Kidney tubule cell (primary cell): ENCODE measurements around the gene KANSL1.
A peak's percentile ranks its signal among the peaks of the same experiment; 100 is the strongest.
"Not testable (repeated sequence)": the region's sequence is repeated elsewhere in the genome, so short reads cannot be mapped to it uniquely, and the experiment has no call there.

ENCODE experiments used
- DNase-seq: peaks from one replicate; pipeline ENCODE4 v3.0.0-alpha.2; 2018; ENCODE audit warnings: low spot score

KANSL1 gene

GRCh38 chr17:46193151-46193625, at the start of gene KANSL1:
KANSL1 (minus strand) TSS chr17:46193429; CDS start chr17:46172143, 21,286 bp downstream.
- peak; percentile 97 for DNase-seq

GRCh38 chr17:46231359-46231758, 38.1 kb upstream of the KANSL1 start:
- DNase-seq, result not testable (repeated sequence)

GRCh38 chr17:46225274-46225794, 32.1 kb upstream of the KANSL1 start:
- peak; percentile 95 for DNase-seq

- DNase-seq, result not testable (repeated sequence)
Measured at GRCh38 chr17:46224864-46225263, 31.6 kb upstream of the KANSL1 start.

- not testable (repeated sequence) for DNase-seq
Measured at GRCh38 chr17:46223041-46223440, 29.8 kb upstream of the KANSL1 start.

GRCh38 chr17:46216682-46217081, 23.5 kb upstream of the KANSL1 start:
- no peak for DNase-seq

GRCh38 chr17:46212634-46213435, 19.6 kb upstream of the KANSL1 start:
- DNase-seq, result peak; percentile 79

- no peak for DNase-seq
Measured at GRCh38 chr17:46208997-46209396, 15.8 kb upstream of the KANSL1 start.

- no peak for DNase-seq
Measured at GRCh38 chr17:46205975-46206374, 12.7 kb upstream of the KANSL1 start.

- no peak for DNase-seq
Measured at GRCh38 chr17:46202424-46202823, 9.2 kb upstream of the KANSL1 start.

- no peak for DNase-seq
Measured at GRCh38 chr17:46201491-46201890, 8.3 kb upstream of the KANSL1 start.

- no peak for DNase-seq
Measured at GRCh38 chr17:46200197-46200596, 7.0 kb upstream of the KANSL1 start.

GRCh38 chr17:46199379-46199778, 6.2 kb upstream of the KANSL1 start:
- no peak for DNase-seq

- no peak for DNase-seq
Measured at GRCh38 chr17:46198233-46198632, 5.0 kb upstream of the KANSL1 start.

- DNase-seq, result no peak
Measured at GRCh38 chr17:46197530-46197929, 4.3 kb upstream of the KANSL1 start.

GRCh38 chr17:46195939-46196716, 2.9 kb upstream of the KANSL1 start:
- DNase-seq, result peak; percentile 85

- DNase-seq, result no peak
Measured at GRCh38 chr17:46195217-46195855, 2.1 kb upstream of the KANSL1 start.

GRCh38 chr17:46194393-46195216, 1.4 kb upstream of the KANSL1 start:
- peak; percentile 58 for DNase-seq

GRCh38 chr17:46193626-46194392, 580 bp upstream of the KANSL1 start:
- peak; percentile 96 for DNase-seq

GRCh38 chr17:46192439-46193150, 634 bp downstream of the KANSL1 start:
- DNase-seq, result peak; percentile 76
